ENCODE results near the gene GPC5.

- TF ChIP-seq CTCF (conservative IDR thresholded peaks at IDR 0.05; ENCODE audit: low read depth, low read length) (no peak), EZH2 (IDR thresholded peaks at IDR 0.05; ENCODE audit: borderline replicate concordance, low read depth, low read length, poor library complexity, severe bottlenecking) (no peak)
These were observed 1139.0 kb downstream of the GPC5 start for GRCh38 chr13:92537471-92537870.

Data from A673 (cell line).